SK-N-SH (cell line): ENCODE results near the gene TRAPPC2L. TPM values are rescaled to one million over a fixed set of nuclear protein-coding genes. Genes with fewer than 3 reads are reported as not detected.

Source experiments
- CTCF ChIA-PET: fragments of 300-600, 350-600 bp; formaldehyde crosslinking; extraction: SDS; loops from one replicate; lab custom pipeline; 2021; lab: Yijun Ruan, JAX
- POLR2A ChIA-PET: fragments of 350-600 bp; sonication (Branson Sonifier 250); formaldehyde crosslinking; extraction: SDS; loops from one replicate; lab custom pipeline; 2020; ENCODE audit warnings: antibody characterized with exemption, inconsistent platforms; lab: Yijun Ruan, JAX
- DNase-seq: peaks from one replicate; pipeline ENCODE4 v3.0.0; 2012
- H2AFZ ChIP-seq: fragments of 200-600 bp; sonication (generic); 2 replicates; pipeline ENCODE4 v1.8.1; 2016; ENCODE audit warnings: antibody characterized with exemption, mild to moderate bottlenecking, low read depth
- H3F3A ChIP-seq: fragments of 200-600 bp; sonication (generic); replicated peaks from 2 replicates; pipeline ENCODE3; 2016; ENCODE audit warnings: antibody characterized with exemption, mild to moderate bottlenecking; ENCODE audit not compliant: insufficient read depth
- H3K27ac ChIP-seq, 2 experiments: fragments of 200-500 bp in 1 of 2; fragments of 200-600 bp in 1 of 2; sonication (Bioruptor generic) in 1 of 2; sonication (generic), shearing (Covaris generic) in 1 of 2; 2 replicates each; pipeline versions ENCODE4 v1.5.1 to v1.6.1; 2014 to 2016; ENCODE audit warnings: low read depth in 2 of 2, inconsistent platforms in 1 of 2, low read length in 1 of 2, mild to moderate bottlenecking in 1 of 2, mixed read lengths in 1 of 2
- H3K27me3 ChIP-seq: fragments of 200-600 bp; sonication (generic), shearing (Covaris generic); 2 replicates; pipeline ENCODE4 v1.6.1; 2016; ENCODE audit warnings: mixed run types; ENCODE audit not compliant: insufficient read depth
- H3K36me3 ChIP-seq, 2 experiments: fragments of 200-500 bp in 1 of 2; fragments of 200-600 bp in 1 of 2; sonication (Bioruptor generic) in 1 of 2; sonication (generic) in 1 of 2; replicated peaks in 1 of 2; 2 replicates each; pipeline versions ENCODE3 to v1.5.1; 2014 to 2016; ENCODE audit warnings: low read length in 1 of 2, mild to moderate bottlenecking in 1 of 2; ENCODE audit not compliant: insufficient read depth in 2 of 2, control insufficient read depth in 1 of 2
- H3K4me1 ChIP-seq, 2 experiments: fragments of 200-500 bp in 1 of 2; fragments of 200-600 bp in 1 of 2; sonication (Bioruptor generic) in 1 of 2; sonication (generic), shearing (Covaris generic) in 1 of 2; 2 replicates each; pipeline versions ENCODE4 v1.5.1 to v1.6.1; 2014 to 2016; ENCODE audit warnings: low read depth in 1 of 2, low read length in 1 of 2, mixed run types in 1 of 2; ENCODE audit not compliant: insufficient read depth in 2 of 2, control insufficient read depth in 1 of 2
- H3K4me2 ChIP-seq: fragments of 200-600 bp; sonication (generic), shearing (Covaris generic); 2 replicates; pipeline ENCODE4 v1.6.1; 2017; ENCODE audit warnings: mixed run types
- H3K4me3 ChIP-seq, 2 experiments: fragments of 200-500 bp in 1 of 2; fragments of 200-600 bp in 1 of 2; sonication (Bioruptor generic) in 1 of 2; sonication (generic), shearing (Covaris generic) in 1 of 2; 2 replicates each; pipeline versions ENCODE4 v1.5.1 to v1.8.1; 2014 to 2016; ENCODE audit warnings: low read depth in 2 of 2, inconsistent platforms in 1 of 2, low read length in 1 of 2, mild to moderate bottlenecking in 1 of 2, mixed read lengths in 1 of 2, moderate library complexity in 1 of 2
- H3K79me2 ChIP-seq: fragments of 200-600 bp; sonication (generic); 2 replicates; pipeline ENCODE4 v1.8.1; 2017; ENCODE audit warnings: mild to moderate bottlenecking; ENCODE audit not compliant: insufficient read depth
- H3K9ac ChIP-seq: fragments of 200-600 bp; sonication (generic); 2 replicates; pipeline ENCODE4 v1.6.1; 2017; ENCODE audit warnings: mixed run types
- H3K9me2 ChIP-seq: fragments of 200-600 bp; sonication (generic); 2 replicates; pipeline ENCODE4 v1.6.1; 2017; ENCODE audit warnings: mixed run types
- H3K9me3 ChIP-seq: fragments of 200-600 bp; sonication (generic); 2 replicates; pipeline ENCODE4 v1.6.1; 2017; ENCODE audit warnings: mixed run types, mild to moderate bottlenecking, moderate library complexity
- H4K20me1 ChIP-seq: fragments of 200-600 bp; sonication (generic); 2 replicates; pipeline ENCODE4 v1.6.1; 2017; ENCODE audit warnings: mild to moderate bottlenecking, mixed run types; ENCODE audit not compliant: insufficient read depth
- CHD2 ChIP-seq: fragments of 150-350 bp; IDR thresholded peaks from 2 replicates; pipeline ENCODE4 v1.6.1; 2018; ENCODE audit warnings: low read length; ENCODE audit not compliant: partially characterized antibody
- EP300 ChIP-seq, 2 experiments: IDR thresholded peaks; 2 replicates each; pipeline versions ENCODE4 v1.4.0 to v1.6.1; 2012; ENCODE audit warnings: borderline replicate concordance in 1 of 2, low read depth in 1 of 2, low read length in 1 of 2
- FOSL2 ChIP-seq: IDR thresholded peaks from 2 replicates; pipeline ENCODE4 v1.4.0; 2012; ENCODE audit warnings: low read depth, mild to moderate bottlenecking, moderate library complexity, borderline replicate concordance
- FOXM1 ChIP-seq: IDR thresholded peaks from 2 replicates; pipeline ENCODE4 v1.4.0; 2012; ENCODE audit warnings: low read depth, mild to moderate bottlenecking
- JUND ChIP-seq: IDR thresholded peaks from 2 replicates; pipeline ENCODE4 v1.4.0; 2012
- MXI1 ChIP-seq: IDR thresholded peaks from 2 replicates; pipeline ENCODE4 v1.6.1; 2012; ENCODE audit warnings: mild to moderate bottlenecking, low read depth, low read length, improper control_type of control experiment
- NFIC ChIP-seq: IDR thresholded peaks from 2 replicates; pipeline ENCODE4 v1.4.0; 2012; ENCODE audit warnings: borderline replicate concordance
- RCOR1 ChIP-seq: fragments of 150-350 bp; IDR thresholded peaks from 2 replicates; pipeline ENCODE4 v1.6.1; 2017; ENCODE audit warnings: antibody characterized with exemption, low read length
- RXRA ChIP-seq: IDR thresholded peaks from 2 replicates; pipeline ENCODE4 v1.4.0; 2012; ENCODE audit warnings: low read depth, mild to moderate bottlenecking, borderline replicate concordance
- TAF1 ChIP-seq: IDR thresholded peaks from 2 replicates; pipeline ENCODE4 v1.6.1; 2012; ENCODE audit warnings: low read depth, mild to moderate bottlenecking, low read length, moderate library complexity, borderline replicate concordance
- USF2 ChIP-seq: fragments of 150-350 bp; IDR thresholded peaks from 2 replicates; pipeline ENCODE4 v1.6.1; 2017; ENCODE audit warnings: antibody characterized with exemption, low read length, low read depth, borderline replicate concordance
- YY1 ChIP-seq: IDR thresholded peaks from 2 replicates; pipeline ENCODE4 v1.4.0; 2012; ENCODE audit warnings: low read depth, mild to moderate bottlenecking
- ZBTB33 ChIP-seq: IDR thresholded peaks from 2 replicates; pipeline ENCODE4 v1.4.0; 2012; ENCODE audit warnings: low read depth, borderline replicate concordance
- WGBS: methylation state at CpG from one replicate; pipeline ENCODE4 v1.1.6; 2017; ENCODE audit warnings: low lambda C conversion rate; 5-methylcytosine and 5-hydroxymethylcytosine counted together
- polyA plus RNA-seq, 3 experiments: library from polyadenylated mRNA; depleted of rRNA; stranded (reverse); fragments of >200 nt; gene quantifications; 2 replicates each; pipeline ENCODE4 v1.2.3, GENCODE V29; 2012

The TRAPPC2L gene
- polyA plus RNA-seq, 1 of the 3 experiments (the other 2 are of a cell fraction) = 73.9 TPM

GRCh38 chr16:88877564-88878289 is 20.8 kb downstream of the TRAPPC2L start (continued):
- TF ChIP-seq ZBTB33 (no peak), YY1 (no peak), EP300 (IDR thresholded peaks at IDR 0.05; ENCODE audit: borderline replicate concordance in 1 of 2, low read depth in 1 of 2, low read length in 1 of 2) (no peak), TAF1 (no peak)
- TF ChIP-seq, all 33 proteins: peak for 0

- TF ChIP-seq RXRA (no peak), RCOR1 (no peak), NFIC (no peak), USF2 (no peak), ZBTB33 (no peak), FOSL2 (no peak), JUND (no peak), CHD2 (no peak), MXI1 (no peak), FOXM1 (no peak)
- TF ChIP-seq, all 33 proteins: peak for 0
- ChIA-PET CTCF (interaction anchor here (1.1 kb wide), 1 partner anchor 10 kb away, joined by 3 read pairs; no protein-coding TSS in a partner anchor), POLR2A (interaction anchor here (0.6 kb wide), 1 partner anchor 1547 kb away, joined by 3 read pairs; no protein-coding TSS in a partner anchor)
- H3K4me1 ChIP-seq = peaks cover 0 to 3% of the 10 kb centered on the region in 2 experiments; a peak in 1 of 4 replicates
- no peak for DNase-seq
- H3K9me2 ChIP-seq = no peaks in the 10 kb centered on the region
- 28% methylated on average over 7 of the region's 20 CpGs for WGBS
- no peak overlapping the region for H2AFZ ChIP-seq
- H3K9me3 ChIP-seq = no peaks in the 10 kb centered on the region
- H3K36me3 ChIP-seq = no peaks in the 10 kb centered on the region
- no peak overlapping the region for H3K27ac ChIP-seq
- H3K79me2 ChIP-seq = no peaks in the 10 kb centered on the region
- peaks cover 94% of the 10 kb centered on the region for H3K27me3 ChIP-seq
- 0 out of 2 replicates have a peak, but pooled peaks cover 3% of the 10 kb centered on the region for H4K20me1 ChIP-seq
- H3K4me2 ChIP-seq = no peak overlapping the region
- H3K4me3 ChIP-seq = no peak overlapping the region
- H3K9ac ChIP-seq = no peak overlapping the region
- no peaks in the 10 kb centered on the region for H3F3A ChIP-seq
These were observed 21.4 kb downstream of the TRAPPC2L start for GRCh38 chr16:88878356-88878755.
